Posterior vena cava (tissue), 2 donors: ENCODE measurements around the gene BROX. TPM values are rescaled to one million over a fixed set of nuclear protein-coding genes. Genes with fewer than 3 reads are reported as not detected.

Source experiments
- DNase-seq: peaks from one replicate; pipeline ENCODE4 v3.0.0-alpha.2; 2020; ENCODE audit warnings: low spot score
- intact Hi-C, 2 donors: fragments of 100-400 bp; cut with DNase I; formaldehyde crosslinking; loops; one replicate each; pipeline versions ENCODE4 v1.14.1 to v1.14.2; 2022 to 2023
- total RNA-seq, 2 donors: library from RNA; stranded (reverse); fragmentation: NEBNext Ultra II Directional; extraction: Animal tissue kit (Norgen Biotek cat#: 25700); gene quantifications; one replicate each; pipeline ENCODE4 v1.2.1, GENCODE V29; 2021
- donor health status: DM: yes; HTN: yes; CAD: no.
- donor health status: DM: yes; HTN: yes; CAD: no.

Gene BROX
- total RNA-seq, 2 donors from 2014 or later = 33.3 to 34.7 TPM

DNA sequence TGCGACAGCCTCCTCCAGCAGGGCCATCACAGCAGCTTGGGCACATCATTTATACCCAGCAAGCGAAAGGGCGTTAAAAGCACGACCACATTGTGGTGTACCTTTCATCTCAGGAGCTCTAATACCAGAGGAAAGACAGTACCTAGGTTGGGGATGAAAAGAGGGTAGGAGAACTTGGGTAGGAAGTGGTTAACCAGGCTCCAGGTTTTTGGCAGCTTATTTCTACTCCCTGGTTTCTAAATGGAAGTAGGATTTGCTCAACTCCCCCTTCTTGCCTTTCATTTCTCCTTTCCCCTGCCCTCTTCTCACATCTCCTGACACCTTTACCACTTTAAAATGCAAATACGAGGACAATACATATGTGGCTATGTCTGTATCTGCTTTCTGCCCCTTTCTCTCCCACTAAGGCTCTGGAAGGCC is 54.8 kb downstream of the BROX start:
- DNase-seq = no peak

GRCh38 chr1:222768592-222768991 is 56.2 kb downstream of the BROX start:
- DNase-seq = no peak
- intact Hi-C loops = no loop called here

More for the DNA sequence above, 54.8 kb downstream of the BROX start:
- intact Hi-C loops = no loop called here

DNA sequence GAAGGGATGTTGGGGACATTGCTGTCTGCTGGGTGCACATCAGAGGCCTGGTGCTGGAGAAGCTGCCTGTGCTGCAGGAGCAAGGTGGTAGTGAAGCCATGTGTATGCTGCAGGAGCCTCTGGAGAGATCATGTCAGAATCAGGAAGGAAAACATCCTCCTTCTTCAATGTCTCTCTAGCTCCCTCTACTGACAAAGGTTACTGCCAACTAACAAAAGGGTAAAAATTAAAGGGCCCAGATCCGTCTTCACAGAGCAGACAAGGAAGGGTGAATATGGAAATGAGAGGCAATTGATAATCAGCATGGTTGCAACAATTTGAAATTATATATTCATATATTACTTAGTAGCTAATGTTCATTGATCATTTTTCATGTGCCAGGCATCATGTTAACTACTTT is 56.8 kb downstream of the BROX start:
- no peak for DNase-seq
- intact Hi-C loops = no loop called here

DNA sequence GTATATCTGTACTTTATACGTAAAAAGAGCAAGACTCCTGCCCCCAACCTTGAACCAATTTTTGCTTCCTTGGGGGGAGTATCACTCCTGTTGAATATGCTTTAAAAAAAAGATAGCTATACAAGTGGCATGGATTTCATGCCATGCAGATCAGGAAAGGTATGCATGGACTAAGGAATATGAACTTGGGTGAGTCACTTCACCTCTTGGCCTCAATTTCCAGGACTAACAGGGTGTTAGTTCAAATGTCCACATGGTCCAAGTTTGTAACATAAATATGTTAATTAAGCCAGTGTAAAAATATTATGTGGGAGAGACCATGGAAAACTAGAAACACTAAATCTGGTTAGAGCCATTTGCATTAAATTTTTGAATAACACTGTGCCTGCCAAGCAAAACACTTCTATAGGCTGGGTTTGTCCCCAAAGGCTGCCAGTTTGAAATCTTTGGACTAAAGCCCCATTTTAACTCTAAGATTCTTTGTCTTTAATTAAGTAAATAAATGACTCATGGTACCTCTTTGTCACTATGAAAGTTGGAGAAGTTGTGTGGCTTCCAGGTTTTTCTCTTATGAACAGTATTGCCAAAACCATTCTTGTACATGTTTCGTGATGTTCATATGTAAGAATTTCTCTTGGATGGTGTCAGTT is 57.7 kb downstream of the BROX start:
- DNase-seq = no peak
- intact Hi-C loops = no loop called here

- intact Hi-C loops = no loop called here
- DNase-seq = no peak
These were observed 60.6 kb downstream of the BROX start for GRCh38 chr1:222772996-222773379.

DNA sequence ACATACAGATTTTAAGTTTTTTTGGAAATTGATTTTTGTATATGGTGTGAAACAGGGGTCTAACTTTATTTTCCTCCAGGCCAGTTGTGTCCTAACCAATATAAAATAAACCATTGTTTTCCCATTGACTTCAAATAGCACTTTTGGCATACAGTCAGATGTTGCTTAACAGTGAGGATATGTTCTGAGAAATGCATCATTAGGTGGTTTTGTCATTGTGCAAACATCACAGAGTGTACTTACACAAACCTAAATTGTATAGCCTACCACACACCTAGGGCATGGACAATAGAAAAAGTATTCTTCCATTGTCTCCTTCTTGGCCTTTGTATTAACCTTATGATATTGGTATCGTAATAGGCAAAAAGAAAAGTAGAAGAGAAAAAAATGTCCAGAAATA is 65.1 kb downstream of the BROX start:
- intact Hi-C loops = no loop called here
- DNase-seq = no peak

DNA sequence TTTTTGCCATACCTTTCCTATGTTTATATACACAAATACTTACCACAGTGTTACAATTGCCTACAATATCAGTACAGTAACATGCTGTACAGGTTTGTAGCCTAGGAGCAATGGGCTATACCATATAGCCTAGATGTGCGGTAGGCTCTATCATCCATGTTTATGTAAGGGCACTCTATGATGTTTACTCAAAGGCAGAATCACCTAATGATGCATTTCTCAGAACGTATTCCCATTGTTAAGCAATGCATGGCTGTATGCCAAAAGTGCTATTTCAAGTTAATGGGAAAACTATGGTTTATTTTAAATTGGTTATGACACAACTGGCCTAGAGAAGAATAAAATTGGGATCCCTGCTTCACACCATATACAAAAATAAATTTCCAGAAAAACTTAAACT is 65.6 kb downstream of the BROX start:
- DNase-seq = no peak
- intact Hi-C loops = no loop called here

- no peak for DNase-seq
- intact Hi-C loops = no loop called here
These were observed 68.9 kb downstream of the BROX start for GRCh38 chr1:222781251-222781650.

- DNase-seq = no peak
- intact Hi-C loops = no loop called here
These were observed 70.7 kb downstream of the BROX start for GRCh38 chr1:222783051-222783450.

DNA sequence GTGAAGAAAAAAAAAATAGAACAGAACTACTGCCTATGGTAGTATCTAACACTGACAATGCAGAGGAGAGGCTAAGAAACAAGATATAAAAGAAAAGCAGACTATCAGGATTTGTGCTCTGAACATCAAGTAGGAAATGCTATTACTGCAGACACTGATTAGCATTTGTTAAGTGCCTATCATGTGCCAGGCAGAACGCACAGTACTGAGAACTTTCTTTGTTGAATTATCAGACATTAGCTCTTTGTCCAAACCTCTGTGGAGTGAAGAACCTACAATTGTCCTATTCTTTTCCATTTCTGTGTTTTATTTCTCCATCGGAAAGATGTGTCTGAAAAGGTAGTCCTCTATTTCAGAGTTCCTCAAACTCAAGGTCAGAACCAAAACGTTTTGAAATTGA is 72.0 kb downstream of the BROX start:
- intact Hi-C loops = no loop called here
- no peak for DNase-seq

Other genes with a start within 250 kb of the BROX start
- under 1 TPM; 0.38 to 0.42 TPM for gene HHIPL2, start 164.5 kb upstream of the BROX start, total RNA-seq
- gene TAF1A, start 122.6 kb upstream of the BROX start, total RNA-seq = 1 to 10 TPM; 6.1 to 9.0 TPM
- gene MIA3, start 94.5 kb upstream of the BROX start, total RNA-seq = 10 to 100 TPM; 60.9 to 63.0 TPM
- gene AIDA, start 73 bp upstream of the BROX start, total RNA-seq = 100 to 1,000 TPM; 106 to 136 TPM
- gene FAM177B, start 24.6 kb downstream of the BROX start, total RNA-seq = not detected
- 1 to 10 TPM; 8.0 to 8.8 TPM for gene DISP1, start 102.5 kb downstream of the BROX start, total RNA-seq